Natural killer cell (primary cell): ENCODE data around the gene INTS1. TPM values are rescaled to one million over a fixed set of nuclear protein-coding genes. Genes with fewer than 3 reads are reported as not detected.

Experiments
- ATAC-seq, 3 donors: fragments of 150-1000 bp in 2 of 3; fragments of 200-7000 bp in 1 of 3; cut with Tn5 transposase; 1 replicate in 1 of 3; 2 replicates in 2 of 3; pipeline ENCODE4 v1.10.0; 2021; ENCODE audit warnings: mild to moderate bottlenecking in 2 of 3, moderate library complexity in 2 of 3
- DNase-seq, 2 donors: peaks; one replicate each; pipeline versions ENCODE4 v3.0.0 to v3.0.0-alpha.2; 2013 to 2021; ENCODE audit warnings: mixed read lengths in 1 of 2
- H3K27ac ChIP-seq: one replicate; pipeline ENCODE4 v1.5.1; 2013; ENCODE audit warnings: mild to moderate bottlenecking, low read length
- H3K27me3 ChIP-seq: one replicate; pipeline ENCODE4 v1.6.1; 2013; ENCODE audit warnings: low read length; ENCODE audit not compliant: control insufficient read depth, insufficient read depth
- H3K36me3 ChIP-seq: one replicate; pipeline ENCODE4 v1.6.1; 2013; ENCODE audit warnings: low read length; ENCODE audit not compliant: control insufficient read depth, insufficient read depth
- H3K4me1 ChIP-seq: one replicate; pipeline ENCODE4 v1.6.1; 2013; ENCODE audit warnings: low read length; ENCODE audit not compliant: control insufficient read depth, insufficient read depth
- H3K4me3 ChIP-seq: one replicate; pipeline ENCODE4 v1.5.1; 2013; ENCODE audit warnings: low read length
- H3K9me3 ChIP-seq: one replicate; pipeline ENCODE4 v1.6.1; 2013; ENCODE audit warnings: low read length; ENCODE audit not compliant: control insufficient read depth, insufficient read depth
- H3K27ac Mint-ChIP-seq, 2 donors: one replicate each; pipeline ENCODE4 v1.8.0; 2022; ENCODE audit warnings: mild to moderate bottlenecking in 2 of 2, mixed read lengths in 2 of 2, moderate library complexity in 1 of 2
- H3K27me3 Mint-ChIP-seq, 2 donors: one replicate each; pipeline ENCODE4 v1.8.0; 2022; ENCODE audit warnings: low read depth in 2 of 2, mixed read lengths in 2 of 2
- H3K36me3 Mint-ChIP-seq: one replicate; pipeline ENCODE4 v1.8.0; 2022; ENCODE audit warnings: mixed read lengths
- H3K4me1 Mint-ChIP-seq, 2 donors: one replicate each; pipeline ENCODE4 v1.8.0; 2022; ENCODE audit warnings: mixed read lengths in 2 of 2
- H3K4me3 Mint-ChIP-seq: one replicate; pipeline ENCODE4 v1.8.0; 2022; ENCODE audit warnings: mild to moderate bottlenecking, moderate library complexity, mixed read lengths
- H3K9me3 Mint-ChIP-seq, 2 donors: one replicate each; pipeline ENCODE4 v1.8.0; 2022; ENCODE audit warnings: mixed read lengths in 2 of 2
- WGBS: methylation state at CpG from one replicate; pipeline ENCODE4 v1.1.7; 2013; ENCODE audit warnings: missing lambda C conversion rate; ENCODE audit not compliant: insufficient coverage; 5-methylcytosine and 5-hydroxymethylcytosine counted together
- intact Hi-C: fragments of 100-400 bp; cut with micrococcal nuclease; formaldehyde crosslinking; loops from one replicate; pipeline ENCODE4 v1.14.2; 2022
- total RNA-seq, 4 donors: library from RNA; stranded (reverse); fragments of 120-200 nt in 1 of 4; gene quantifications; one replicate each; pipeline versions ENCODE4 v1.2.3 to v1.2.4, GENCODE V29; 2013 to 2022
- TF ChIP-seq, protein P1 (sequence below): fragments of 200-600 bp; IDR thresholded peaks from one replicate; pipeline ENCODE4 v1.8.0; 2022; ENCODE audit warnings: antibody characterized with exemption

Gene INTS1
- total RNA-seq, 3 donors from 2014 or later (not counting 1 experiment from before 2014, with no cell fraction given) = 92.7 to 115 (median 111) TPM

DNA sequence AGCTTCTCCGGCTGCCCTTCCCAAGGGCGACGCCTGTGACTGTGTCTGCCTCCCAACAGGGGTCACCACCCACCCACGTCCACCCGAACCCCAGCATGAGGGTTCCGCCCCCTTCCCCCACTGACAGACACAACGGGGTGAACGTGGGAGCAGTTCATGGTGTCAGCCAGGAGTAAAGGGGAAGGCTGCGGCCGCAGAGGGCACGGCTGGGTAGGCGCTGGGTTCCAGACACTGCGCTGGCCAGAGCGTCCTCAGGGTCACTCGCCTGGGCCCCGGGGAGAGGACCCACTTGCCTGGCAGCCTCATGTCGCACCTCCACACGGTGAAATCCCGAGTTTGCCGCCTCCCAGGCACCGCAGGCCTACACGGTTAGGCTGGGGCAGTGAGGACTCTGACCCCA, 21.1 kb downstream of the INTS1 start:
- H3K4me1 ChIP-seq = no peaks in the 10 kb centered on the region
- no peaks in the 10 kb centered on the region for H3K9me3 ChIP-seq
- H3K27me3 ChIP-seq = no peaks in the 10 kb centered on the region
- intact Hi-C loops = no loop called here
- TF ChIP-seq, protein P1, sequence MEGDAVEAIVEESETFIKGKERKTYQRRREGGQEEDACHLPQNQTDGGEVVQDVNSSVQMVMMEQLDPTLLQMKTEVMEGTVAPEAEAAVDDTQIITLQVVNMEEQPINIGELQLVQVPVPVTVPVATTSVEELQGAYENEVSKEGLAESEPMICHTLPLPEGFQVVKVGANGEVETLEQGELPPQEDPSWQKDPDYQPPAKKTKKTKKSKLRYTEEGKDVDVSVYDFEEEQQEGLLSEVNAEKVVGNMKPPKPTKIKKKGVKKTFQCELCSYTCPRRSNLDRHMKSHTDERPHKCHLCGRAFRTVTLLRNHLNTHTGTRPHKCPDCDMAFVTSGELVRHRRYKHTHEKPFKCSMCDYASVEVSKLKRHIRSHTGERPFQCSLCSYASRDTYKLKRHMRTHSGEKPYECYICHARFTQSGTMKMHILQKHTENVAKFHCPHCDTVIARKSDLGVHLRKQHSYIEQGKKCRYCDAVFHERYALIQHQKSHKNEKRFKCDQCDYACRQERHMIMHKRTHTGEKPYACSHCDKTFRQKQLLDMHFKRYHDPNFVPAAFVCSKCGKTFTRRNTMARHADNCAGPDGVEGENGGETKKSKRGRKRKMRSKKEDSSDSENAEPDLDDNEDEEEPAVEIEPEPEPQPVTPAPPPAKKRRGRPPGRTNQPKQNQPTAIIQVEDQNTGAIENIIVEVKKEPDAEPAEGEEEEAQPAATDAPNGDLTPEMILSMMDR = no peak
- Mint-ChIP-seq H3K36me3 (no peaks in the 10 kb centered on the region), H3K27ac (no peak overlapping the region), H3K4me1 (no peaks in the 10 kb centered on the region), H3K9me3 (no peaks in the 10 kb centered on the region), H3K27me3 (no peaks in the 10 kb centered on the region), H3K4me3 (no peak overlapping the region)
- no peak overlapping the region for H3K4me3 ChIP-seq
- no peak overlapping the region for H3K27ac ChIP-seq
- WGBS = 90% methylated on average over 22 of the region's 22 CpGs
- H3K36me3 ChIP-seq = peaks cover 84% of the 10 kb centered on the region
- ATAC-seq (no peak), DNase-seq (no peak)

DNA sequence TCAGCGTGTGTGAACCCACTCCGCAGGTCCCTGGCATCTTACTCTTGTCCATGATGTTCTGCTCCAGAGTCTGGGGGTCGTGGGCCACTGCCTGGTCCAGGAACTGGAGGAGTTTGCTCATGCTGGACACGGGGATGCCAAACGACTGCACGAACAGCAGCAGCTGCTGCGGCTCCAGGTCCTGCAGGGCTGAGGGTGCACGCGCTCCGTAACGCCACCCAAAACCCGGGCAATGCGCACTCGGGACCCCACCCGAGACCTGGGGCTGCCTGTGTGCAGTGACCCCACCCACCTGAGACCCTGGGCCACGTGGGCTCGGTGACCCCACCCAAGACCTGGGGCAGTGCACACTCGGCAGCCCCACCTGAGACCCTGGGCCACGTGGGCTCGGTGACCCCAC, 22.9 kb downstream of the INTS1 start:
- H3K27ac ChIP-seq = no peak overlapping the region
- intact Hi-C loops = no loop called here
- no peaks in the 10 kb centered on the region for H3K9me3 ChIP-seq
- Mint-ChIP-seq H3K27ac (no peak overlapping the region), H3K36me3 (no peaks in the 10 kb centered on the region), H3K4me1 (no peaks in the 10 kb centered on the region), H3K27me3 (no peaks in the 10 kb centered on the region), H3K4me3 (no peak overlapping the region), H3K9me3 (no peaks in the 10 kb centered on the region)
- WGBS = 97% methylated on average over 20 of the region's 20 CpGs
- H3K36me3 ChIP-seq = peaks cover 84% of the 10 kb centered on the region
- no peak for DNase-seq
- TF ChIP-seq, protein P1 = no peak
- H3K4me3 ChIP-seq = no peak overlapping the region
- no peaks in the 10 kb centered on the region for H3K4me1 ChIP-seq
- ATAC-seq = no peak
- no peaks in the 10 kb centered on the region for H3K27me3 ChIP-seq

DNA sequence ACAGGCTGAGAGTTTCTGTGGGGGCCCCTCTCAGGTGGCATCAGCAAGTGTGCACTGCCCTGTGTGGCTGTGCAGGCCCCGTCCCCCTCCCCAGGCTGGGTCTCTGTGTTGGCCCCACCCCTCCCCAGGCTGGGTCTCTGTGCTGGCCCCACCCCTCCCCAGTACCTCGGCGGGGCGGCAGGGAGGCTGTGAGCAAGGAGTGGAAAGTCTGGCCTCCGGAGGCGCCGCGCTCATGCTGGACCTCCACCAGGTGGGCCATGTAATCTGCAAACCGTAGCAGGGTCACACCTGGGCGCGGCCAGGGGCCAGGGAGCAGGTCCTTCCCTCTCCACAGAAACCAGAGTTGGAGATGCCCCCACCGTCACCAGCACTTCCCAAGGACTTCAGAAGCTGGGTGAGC, 23.5 kb downstream of the INTS1 start:
- Histone ChIP-seq H3K27ac (no peak overlapping the region), H3K9me3 (no peaks in the 10 kb centered on the region), H3K36me3 (peaks cover 80% of the 10 kb centered on the region), H3K4me3 (no peak overlapping the region), H3K4me1 (no peaks in the 10 kb centered on the region), H3K27me3 (no peaks in the 10 kb centered on the region)
- Mint-ChIP-seq H3K4me3 (no peak overlapping the region), H3K9me3 (no peaks in the 10 kb centered on the region), H3K4me1 (no peaks in the 10 kb centered on the region), H3K36me3 (no peaks in the 10 kb centered on the region), H3K27me3 (no peaks in the 10 kb centered on the region), H3K27ac (no peak overlapping the region)
- DNase-seq (no peak), ATAC-seq (no peak)
- 93% methylated on average over 12 of the region's 12 CpGs for WGBS
- intact Hi-C loops = no loop called here
- TF ChIP-seq, protein P1 = no peak

DNA sequence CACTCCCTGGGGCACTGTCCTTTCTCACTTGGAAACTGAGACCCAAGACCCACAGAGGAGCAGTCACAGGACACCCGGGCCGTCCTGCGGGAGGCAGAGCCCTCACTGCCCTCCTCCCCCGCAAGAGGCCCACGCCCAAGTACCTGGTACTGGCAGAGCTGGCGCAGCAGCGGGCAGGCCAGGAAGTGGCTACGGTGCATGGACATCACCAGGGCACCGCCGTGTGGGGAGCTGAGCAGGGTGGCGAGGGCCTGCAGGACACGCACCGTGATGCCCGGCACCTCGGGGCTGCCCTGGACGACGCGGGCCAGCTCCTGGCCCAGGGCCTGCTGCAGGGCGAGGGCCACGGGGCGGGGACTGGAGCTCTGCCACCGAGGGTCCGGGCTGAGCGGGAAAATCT, 24.9 kb downstream of the INTS1 start:
- Histone ChIP-seq H3K27ac (no peak overlapping the region), H3K4me1 (no peaks in the 10 kb centered on the region), H3K27me3 (no peaks in the 10 kb centered on the region), H3K4me3 (no peak overlapping the region), H3K9me3 (no peaks in the 10 kb centered on the region), H3K36me3 (peaks cover 75% of the 10 kb centered on the region)
- H3K27me3 Mint-ChIP-seq = no peaks in the 10 kb centered on the region
- no peak overlapping the region for H3K4me3 Mint-ChIP-seq
- H3K36me3 Mint-ChIP-seq = no peaks in the 10 kb centered on the region
- no peak overlapping the region for H3K27ac Mint-ChIP-seq
- H3K4me1 Mint-ChIP-seq = no peaks in the 10 kb centered on the region
- H3K9me3 Mint-ChIP-seq = no peaks in the 10 kb centered on the region
- TF ChIP-seq, protein P1 = no peak
- intact Hi-C loops = no loop called here
- no peak for ATAC-seq
- 90% methylated on average over 24 of the region's 24 CpGs for WGBS
- DNase-seq = no peak
